K562 treated with DMSO at 1 percent for 12 hours (cell line): ENCODE results near the gene FANCI. TPM values are rescaled to one million over a fixed set of nuclear protein-coding genes. Genes with fewer than 3 reads are reported as not detected.

Source experiments
- total RNA-seq: library from RNA; unstranded; fragments of 300-600 nt; gene quantifications from 2 replicates; pipeline ENCODE4 v1.2.3, GENCODE V29; 2022; ENCODE audit not compliant: insufficient read depth

The FANCI gene
- 48.2 and 135 TPM in 2 replicates for total RNA-seq

DNA sequence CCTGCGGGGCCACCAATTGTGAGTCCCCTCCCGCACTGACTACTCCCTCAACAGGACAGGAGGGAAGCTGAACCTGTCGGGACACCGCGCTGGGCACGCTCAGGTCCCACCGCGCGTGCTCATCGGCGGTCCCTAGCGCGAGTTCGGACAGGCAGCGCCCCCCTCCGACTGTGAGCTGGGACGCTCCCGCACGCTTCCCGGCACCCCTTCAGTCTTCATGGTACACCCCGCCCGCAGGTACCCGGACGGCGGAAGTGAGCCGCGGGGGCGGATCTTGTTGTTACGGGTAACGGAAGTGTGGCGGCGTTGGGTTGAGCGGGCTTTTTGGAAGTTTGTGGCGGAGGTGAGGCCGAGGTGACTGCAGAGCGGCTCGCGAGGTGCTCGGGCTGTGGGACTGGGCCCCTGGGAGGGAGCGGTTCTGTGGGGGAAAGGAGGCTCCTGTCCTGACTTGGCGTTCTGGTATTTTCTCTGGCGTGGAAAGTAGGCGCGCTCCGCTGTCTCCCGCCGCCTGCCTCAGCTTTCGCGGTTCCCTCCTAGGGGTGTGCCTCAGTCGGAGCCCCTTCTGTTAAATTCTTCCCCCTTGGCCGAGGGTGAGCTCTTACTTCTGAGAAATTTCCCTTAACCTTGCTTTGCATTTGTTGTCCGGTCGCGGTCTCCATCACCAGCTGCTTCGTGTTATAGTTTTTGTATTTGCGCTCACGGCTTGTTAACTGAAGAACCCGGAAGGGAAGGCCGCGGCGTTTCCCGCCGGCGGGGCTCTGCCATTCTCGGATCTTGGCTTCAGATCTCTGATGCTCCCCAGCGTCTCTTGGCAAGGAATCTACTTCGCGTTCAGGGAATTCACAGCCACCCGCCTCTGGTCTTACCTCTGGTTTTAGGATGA lies at the start of gene FANCI:
FANCI (plus strand) TSS at position 289 of the 883 bp plus-strand sequence. CDS start 3,669 bp downstream, outside the sequence.

DNA sequence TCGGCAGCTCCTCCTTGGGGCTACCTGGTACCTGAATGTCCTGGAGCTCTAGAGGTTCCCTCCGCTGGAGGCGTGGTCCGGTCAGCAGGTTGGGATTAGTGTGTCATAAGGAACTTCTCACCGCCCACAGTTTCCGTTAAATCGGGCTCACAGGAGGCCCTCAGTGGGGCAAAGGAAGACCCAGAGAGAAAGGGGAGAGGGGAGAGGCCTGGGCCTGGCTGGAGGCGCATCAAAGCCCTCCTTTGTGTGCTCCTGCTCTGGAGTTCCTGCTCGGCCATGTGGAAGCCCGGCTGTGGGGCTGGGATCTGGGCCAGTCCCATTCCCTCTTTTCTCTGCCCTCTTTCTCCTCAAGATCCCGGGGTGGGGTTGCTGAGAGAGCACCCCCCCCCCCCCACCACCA lies 22.2 kb upstream of the FANCI start, which contains the start of gene RLBP1:
RLBP1 (minus strand) TSS at position 37 of the 400 bp plus-strand sequence. CDS start 2,604 bp downstream, outside the sequence.

DNA sequence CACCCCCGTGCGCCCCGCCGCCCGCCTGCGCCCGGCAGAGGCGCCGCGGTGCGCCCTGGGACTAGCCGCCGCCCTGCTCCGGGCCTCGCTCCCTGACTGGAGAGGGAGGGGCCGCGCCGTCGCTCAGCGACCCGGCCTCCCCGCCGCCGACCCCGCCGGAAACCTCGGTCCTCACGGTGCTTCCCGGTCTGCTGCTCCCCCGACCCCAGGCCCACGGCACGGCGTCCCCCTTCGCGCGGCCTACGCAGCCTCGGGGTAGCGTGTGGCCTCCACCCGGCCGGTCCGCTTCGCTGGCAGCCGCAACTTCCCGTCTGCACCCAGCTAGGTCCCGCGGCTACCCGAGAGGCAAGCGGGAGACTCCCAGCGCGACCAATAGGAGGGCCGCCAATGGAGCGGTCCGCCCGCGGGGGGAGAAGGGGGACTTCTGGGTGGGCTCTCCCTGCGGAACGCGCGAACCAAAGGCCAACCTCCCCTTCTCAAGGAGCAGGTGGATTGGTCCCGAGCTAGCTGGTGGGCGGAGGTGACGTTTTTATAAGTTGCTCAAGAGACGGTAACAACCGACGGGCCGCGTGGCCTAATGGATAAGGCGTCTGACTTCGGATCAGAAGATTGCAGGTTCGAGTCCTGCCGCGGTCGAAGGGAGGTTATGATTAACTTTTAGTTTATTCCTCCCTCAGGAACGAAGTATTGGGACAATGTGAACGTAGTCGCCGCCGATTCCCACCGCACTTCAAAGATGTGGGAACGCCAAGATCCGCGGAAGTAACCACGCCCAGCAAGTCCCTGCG lies 90.9 kb downstream of the FANCI start, which contains the start of gene POLG:
POLG (minus strand) TSS at position 315 of the 788 bp plus-strand sequence. CDS start 1,070 bp downstream, outside the sequence.

Other genes with a start within 250 kb of the FANCI start
- gene ABHD2, start 155.5 kb upstream of the FANCI start, total RNA-seq = 5.4 and 28.9 TPM in 2 replicates
- not detected in 2 replicates for gene RLBP1, start 22.4 kb upstream of the FANCI start, total RNA-seq
- gene POLG, start 90.8 kb downstream of the FANCI start, total RNA-seq = 40.8 and 96.1 TPM in 2 replicates